Measurements from ENCODE around the gene HHATL.
"Not testable (repeated sequence)": the region's sequence is repeated elsewhere in the genome, so short reads cannot be mapped to it uniquely, and the experiment has no call there.

HHATL gene

DNA sequence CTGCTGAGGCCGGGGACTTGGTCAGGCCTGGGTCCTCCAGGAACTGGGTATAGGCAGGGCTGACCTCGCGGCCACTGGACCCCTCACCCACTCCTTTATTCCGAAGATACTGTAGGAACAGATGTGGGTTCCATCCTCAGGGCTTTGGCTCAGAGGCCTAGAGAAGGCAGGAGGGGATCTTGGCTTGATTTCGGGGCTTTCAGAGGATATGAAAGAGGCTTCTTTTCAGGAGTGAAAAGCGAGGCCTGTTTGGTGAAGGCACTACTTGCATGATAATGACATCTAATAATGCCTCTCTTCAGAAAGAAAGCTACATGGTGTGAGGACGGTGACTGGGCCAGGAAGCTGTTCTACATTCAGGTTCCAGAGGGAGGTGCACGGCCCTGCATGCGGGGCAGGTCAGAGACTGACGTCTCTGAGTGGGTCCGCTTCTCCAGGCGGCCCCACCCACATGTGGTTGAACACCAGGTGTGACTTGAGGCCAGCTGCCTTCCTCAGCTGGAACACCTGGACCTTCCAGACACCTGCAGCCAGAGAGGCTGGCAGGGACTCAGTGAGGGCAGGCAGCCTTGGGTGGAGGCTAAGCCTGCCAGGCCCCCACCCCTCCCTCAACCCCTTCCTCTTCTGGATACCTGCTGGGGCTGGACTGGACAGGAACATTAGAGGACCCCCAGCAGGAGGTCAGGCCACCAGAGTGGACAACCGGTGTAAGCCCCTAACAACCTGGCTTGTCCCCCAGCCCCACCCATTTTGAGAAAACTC lies 31.1 kb upstream of the HHATL start:
- DNase-seq = no peak

- no peak for DNase-seq
Measured at GRCh38 chr3:42732829-42733459, 30.3 kb upstream of the HHATL start.

DNA sequence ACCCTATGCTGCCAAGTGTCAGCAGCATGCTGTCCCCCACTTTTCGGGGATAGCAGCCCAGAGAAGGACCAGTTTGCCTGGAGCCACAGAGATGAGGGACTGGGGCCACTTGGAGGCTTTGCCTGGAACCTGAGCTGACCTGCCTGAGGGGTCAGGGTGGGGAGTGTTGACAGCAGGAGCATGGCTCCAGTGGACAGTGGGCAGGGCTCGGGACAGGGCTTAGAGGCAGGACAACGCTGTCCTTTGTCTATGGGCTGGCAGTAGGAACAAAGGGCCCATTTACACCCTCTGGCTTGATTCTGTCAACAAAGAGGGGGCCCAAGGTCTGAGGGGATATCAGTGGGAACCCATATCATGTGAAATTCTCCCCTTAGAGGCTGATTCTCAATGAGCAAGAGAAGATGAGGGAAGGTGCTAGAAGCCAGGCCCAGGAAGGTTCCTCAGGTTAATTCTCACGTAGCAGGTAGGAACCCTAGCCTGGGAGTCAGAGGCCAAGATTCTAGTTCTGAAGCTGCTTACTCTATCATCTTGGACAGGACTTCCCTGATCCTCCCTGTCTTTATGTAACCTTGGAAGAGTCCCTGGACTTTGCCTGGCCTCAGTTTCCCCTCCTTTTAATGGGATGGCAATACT lies 29.7 kb upstream of the HHATL start:
- no peak for DNase-seq

DNA sequence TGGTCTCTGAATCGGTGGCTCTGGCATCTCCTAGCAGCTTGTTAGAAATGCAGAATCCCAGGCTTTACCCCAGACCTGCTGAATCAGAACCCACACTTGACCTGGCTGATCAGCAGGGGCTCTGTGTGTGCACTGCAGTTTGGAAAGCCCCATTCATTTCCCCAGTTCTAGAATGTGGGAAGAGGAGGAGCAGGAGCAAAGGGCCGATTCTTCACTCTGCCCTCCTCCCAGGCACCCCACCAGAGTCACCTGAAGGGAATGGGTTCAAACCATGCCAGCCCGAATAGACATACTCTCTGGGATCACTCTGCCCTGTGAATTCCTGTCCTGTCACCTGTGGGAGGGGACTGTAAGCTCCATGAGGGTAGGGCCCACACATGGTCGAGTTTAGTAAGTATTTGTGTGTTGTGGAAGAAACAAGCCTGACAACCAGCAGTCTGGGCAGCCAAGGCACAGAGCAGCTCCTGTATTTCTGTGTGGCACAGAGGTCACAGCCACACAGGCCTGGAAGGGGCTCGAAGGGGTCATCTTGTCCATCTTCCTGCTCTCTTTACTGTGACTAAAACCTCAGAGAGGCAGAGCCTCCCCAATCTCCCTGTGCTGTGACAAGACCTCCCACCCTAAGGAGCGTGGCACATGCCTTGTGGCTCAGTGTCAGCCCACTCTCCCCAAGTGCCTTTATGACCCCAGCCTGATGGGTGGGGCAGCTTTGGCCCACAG lies 29.0 kb upstream of the HHATL start:
- no peak for DNase-seq

- DNase-seq = no peak
Measured at GRCh38 chr3:42730706-42731420, 28.3 kb upstream of the HHATL start.

DNA sequence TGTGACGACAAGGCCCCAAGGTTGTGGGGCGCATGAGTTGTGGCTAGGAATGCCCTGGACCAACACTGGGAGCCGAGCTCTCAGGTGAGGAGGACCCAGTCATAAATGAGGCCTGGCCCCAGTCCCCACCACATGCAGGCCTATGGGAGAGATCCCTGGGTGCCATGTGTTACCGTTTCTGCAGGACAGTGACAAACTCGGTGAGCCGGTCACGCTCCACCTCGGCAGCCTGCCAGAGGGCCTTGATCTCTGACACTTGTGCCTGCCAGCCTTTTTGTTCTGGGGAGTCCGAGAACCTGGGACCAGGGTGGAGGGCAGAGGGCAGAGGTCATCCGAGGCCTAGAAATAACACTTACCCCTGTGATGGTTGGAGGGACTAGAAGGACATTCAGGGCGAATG lies 27.7 kb upstream of the HHATL start:
- no peak for DNase-seq

- DNase-seq = no peak
Measured at GRCh38 chr3:42729404-42730145, 27.0 kb upstream of the HHATL start.

DNA sequence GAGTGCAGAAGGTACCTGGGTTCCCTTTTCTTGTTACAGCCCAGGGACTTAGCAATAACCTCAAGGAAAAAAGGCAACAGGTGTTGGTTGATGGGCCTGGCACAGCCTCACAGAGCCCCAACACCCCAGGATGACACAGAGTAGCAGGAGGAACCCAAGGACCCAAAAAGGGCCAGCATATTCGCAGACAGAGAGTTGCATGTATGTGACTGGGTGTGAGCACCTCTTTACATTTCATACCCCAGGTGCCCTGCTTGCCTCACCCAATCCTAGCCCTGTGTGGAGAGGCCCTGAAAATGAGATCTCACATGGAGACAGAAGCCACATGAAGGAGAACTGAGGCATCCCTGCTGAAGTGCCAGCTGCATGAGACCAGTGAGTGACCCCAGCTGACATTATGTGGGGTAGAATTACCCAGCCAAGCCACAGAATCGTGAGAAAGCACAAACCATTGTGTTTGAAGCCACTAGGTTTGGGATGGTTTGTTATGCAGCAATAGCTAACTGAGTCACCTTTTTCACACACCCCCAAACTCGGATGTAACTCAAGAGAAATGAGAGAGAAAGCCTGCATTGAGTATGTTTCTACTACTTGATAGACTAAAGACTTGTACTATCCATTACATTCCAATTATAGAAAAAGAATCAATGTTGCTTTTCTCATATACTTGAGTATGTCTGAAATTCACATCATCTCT lies 26.2 kb upstream of the HHATL start:
- no peak for DNase-seq

- DNase-seq = no peak
Measured at GRCh38 chr3:42728056-42728455, 25.5 kb upstream of the HHATL start.

DNA sequence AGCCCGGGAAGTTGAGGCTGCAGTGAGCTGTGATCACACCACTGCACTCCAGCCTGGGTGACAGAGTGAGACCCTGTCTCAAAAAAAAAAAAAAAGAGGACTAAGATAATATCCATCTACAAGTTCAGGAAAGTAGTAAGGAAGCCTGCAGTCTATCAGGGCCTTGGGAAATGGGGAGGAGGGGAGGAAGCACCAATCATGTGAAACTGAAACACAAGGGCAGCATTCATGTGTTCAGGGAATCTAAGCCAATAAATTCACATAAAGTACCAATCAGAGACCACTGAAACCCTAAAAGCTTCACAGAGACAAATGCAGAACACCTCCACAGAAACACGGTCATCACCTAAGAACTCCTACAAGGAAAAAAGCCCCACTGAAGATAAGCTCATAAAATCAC lies 22.9 kb upstream of the HHATL start:
- no peak for DNase-seq

GRCh38 chr3:42723219-42723618 lies 20.6 kb upstream of the HHATL start:
- no peak for DNase-seq

DNA sequence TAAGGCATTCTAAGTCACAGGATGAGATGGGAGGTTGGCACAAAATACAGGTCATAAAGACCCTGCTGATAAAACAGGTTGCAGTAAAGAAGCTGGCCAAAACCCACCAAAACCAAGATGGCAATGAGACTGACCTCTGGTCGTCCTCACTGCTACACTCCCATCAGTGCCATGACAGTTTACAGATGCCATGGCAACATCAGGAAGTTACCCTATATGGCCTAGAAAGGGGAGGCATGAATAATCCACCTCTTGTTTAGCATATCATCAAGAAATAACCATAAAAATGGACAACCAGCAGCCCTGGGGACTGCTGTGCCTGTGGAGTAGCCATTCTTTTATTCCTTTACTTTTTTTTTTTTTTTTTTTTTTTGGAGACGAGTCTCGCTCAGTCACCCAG lies 19.8 kb upstream of the HHATL start:
- DNase-seq = not testable (repeated sequence)

DNA sequence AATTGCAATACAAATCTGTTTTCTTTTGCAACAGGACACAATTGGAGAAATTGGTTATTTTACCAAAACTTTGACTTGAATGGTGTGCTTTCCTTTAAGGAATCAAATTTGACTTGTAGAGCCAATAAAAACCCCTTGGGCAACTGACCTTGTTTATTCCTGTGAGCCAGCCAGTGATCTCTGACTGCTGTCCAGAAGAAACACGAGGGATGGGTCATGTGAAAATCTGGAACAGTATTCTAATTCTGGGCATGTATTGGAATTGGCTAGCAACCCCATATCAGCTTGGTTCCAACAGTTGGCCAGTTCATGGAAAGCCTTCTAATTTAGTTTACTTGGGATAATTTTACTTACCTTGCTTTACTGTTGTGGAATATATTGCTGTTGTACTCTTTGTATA lies 19.1 kb upstream of the HHATL start:
- no peak for DNase-seq

DNA sequence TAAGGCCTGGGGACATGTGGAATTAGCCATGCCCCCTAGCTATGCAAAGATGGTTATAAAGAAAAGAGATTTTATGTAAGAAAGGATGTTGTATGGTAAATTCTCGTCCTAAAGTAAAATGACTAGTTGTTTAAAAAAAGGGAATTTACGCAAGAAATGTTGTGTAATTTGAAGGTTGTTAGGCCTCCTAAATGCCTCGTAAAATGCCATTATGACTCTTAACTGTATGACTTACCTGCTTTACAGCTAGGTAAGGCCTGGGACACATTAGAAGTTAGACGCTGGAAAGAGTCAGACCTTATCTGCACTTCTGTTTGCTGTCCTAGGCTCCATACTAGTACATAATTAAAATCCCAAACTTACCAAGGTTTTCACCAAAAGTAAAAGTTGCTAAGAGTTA lies 17.5 kb upstream of the HHATL start:
- DNase-seq = no peak

DNA sequence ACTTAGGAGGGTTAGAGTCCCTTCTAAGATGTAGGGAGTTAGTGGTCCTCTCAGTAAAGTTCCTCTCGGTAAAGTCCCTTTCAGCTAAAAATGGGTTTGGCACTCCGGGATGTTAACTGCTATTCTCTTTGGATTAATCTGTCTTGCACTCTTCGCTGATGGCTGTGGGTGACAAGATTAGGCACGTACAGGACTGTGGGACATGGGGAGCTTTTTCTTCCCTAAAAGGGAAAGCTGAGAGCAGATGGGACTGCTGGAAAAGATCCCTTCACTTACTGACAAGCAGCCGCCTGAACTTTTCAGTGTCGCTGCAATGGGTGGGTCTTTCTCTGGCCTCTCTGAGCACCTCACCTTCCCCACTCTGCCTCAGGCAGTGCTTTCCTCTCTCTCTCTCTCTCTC lies 16.4 kb upstream of the HHATL start:
- no peak for DNase-seq

- no peak for DNase-seq
Measured at GRCh38 chr3:42718338-42718737, 15.7 kb upstream of the HHATL start.

GRCh38 chr3:42717306-42717705 lies 14.7 kb upstream of the HHATL start:
- DNase-seq = no peak

DNA sequence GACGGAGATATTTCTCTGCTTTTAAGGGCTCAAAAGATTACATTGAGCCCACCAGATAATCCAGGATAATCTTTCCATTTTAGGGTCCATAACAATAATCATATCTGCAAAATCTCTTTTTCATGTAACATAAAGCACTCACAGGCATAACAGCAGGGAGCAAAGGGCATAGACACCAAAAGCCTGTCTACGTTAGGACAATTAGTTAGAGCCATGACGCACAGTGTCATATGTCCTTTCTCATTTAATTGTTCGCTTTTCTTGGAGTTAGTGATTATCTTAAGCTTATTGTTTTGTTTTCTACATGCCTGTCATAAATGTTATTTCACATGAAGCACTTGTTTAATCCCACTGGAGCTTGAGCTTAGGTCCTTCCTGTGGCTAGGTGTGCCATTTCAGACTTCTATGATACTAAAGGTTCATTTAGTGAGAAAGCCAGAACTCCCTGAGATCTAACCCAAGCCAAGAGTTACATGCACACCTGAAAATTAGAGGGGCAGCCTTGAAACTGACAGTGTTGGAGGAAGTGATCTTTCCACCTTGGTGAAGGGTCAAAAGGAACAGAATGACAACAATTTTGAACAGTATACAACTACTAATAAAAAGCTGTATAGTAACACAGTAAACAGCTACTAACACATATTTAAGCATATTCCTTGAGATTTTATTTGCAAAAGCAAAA lies 11.7 kb upstream of the HHATL start:
- DNase-seq = no peak

DNA sequence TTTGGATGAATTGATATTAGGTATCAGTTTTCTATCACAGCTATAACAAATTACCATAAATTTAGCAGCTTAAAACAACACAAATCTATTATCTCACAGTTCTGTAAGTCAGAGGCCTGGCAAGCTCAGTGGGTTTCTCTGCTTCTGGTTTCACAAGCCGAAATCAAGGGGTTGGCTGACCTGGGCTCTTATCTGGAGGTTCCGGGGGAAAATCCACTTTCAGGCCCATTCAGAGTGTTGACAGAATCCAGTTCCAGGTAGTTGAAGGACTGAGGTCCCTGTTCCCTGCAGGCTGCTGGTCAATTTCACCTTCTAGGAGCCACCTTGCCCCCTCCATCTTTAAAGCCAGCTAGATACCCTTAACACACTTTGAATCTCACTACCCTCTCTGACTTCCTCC lies 11.1 kb upstream of the HHATL start:
- DNase-seq = no peak

GRCh38 chr3:42712688-42713372 lies 10.2 kb upstream of the HHATL start:
- DNase-seq = no peak

DNA sequence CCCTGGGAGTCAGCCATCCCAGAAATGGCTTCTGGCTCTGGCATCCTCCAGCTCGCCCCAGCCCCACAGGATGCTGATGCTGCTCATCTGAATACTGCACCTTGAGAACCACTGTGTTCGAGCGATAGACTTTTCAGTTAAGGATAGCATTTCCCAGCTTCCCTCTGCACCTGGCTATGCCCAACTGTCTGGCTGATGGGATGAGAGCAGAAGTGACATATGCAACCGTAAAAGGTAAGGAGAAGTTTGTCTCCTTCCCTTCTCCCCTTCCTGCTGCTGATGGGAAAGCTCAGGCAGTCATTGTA lies 9.7 kb upstream of the HHATL start:
- no peak for DNase-seq
